M059J (cell line): ENCODE measurements around the gene TOMM20. TPM values are rescaled to one million over a fixed set of nuclear protein-coding genes. Genes with fewer than 3 reads are reported as not detected.

Source experiments
- DNase-seq: peaks from one replicate; pipeline ENCODE4 v3.0.0-alpha.2; 2012; ENCODE audit warnings: low read depth
- total RNA-seq: library from RNA; depleted of rRNA; stranded (reverse); fragments of >200 nt; shearing (Covaris generic); gene quantifications from 2 replicates; pipeline ENCODE4 v1.2.3, GENCODE V29; 2014

TOMM20 gene
- total RNA-seq, 1 experiment from 2014 or later, result 72.8 TPM

DNA sequence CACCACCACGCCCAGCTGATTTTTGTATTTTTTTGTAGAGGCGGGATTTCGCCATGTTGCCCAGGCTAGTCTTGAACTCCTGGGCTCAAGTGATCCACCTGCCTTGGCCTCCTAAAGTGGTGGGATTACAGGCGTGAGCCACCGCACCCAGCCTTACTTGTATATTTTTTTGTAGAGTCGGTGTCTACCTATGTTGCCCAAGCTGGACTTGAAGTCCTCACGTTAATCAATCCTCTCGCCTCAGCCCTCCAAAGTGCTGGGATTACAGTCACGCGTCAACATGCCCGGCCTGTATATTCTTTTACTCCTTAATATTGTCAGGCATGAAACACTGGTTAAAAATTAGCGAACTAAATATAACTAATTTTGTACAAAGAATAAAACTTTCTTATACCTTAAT, 5.5 kb upstream of the TOMM20 start:
- DNase-seq, result no peak

DNA sequence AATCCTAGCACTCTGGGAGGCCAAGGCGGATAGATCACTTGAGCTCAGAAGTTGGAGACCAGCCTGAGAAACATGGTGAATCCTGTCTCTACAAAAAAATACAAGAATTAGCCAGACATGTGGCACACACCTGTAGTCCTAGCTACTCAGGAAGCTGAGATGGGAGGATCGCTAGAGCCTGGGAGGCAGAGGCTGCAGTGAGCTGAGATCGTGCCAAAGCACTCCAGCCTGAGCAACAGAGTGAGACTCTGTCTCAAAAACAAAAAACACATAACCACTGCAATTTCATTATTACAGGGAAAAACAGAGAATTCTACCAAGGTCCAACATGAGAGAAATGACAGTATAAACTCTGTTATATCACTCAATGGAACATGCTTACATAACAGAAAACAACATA, 4.4 kb upstream of the TOMM20 start:
- DNase-seq, result no peak

DNA sequence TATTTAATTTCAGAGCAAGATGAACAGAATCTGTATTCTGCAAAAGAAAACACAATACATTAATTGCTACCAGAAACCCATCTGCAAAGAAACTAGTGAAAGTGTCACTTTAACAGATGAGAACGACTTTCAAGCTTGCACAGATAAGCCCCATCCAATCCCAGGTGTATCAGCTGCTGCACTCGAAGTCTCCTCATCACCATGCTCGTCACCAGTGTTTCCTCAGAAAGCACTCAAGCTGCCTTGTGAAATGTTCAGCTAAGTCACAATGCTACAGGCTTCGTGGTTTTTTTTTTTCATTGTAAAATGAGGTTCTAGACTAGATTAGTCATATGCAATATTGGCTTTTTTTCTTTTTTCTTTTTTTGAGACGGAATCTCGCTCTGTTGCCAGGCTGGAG, 3.3 kb upstream of the TOMM20 start:
- no peak for DNase-seq

DNA sequence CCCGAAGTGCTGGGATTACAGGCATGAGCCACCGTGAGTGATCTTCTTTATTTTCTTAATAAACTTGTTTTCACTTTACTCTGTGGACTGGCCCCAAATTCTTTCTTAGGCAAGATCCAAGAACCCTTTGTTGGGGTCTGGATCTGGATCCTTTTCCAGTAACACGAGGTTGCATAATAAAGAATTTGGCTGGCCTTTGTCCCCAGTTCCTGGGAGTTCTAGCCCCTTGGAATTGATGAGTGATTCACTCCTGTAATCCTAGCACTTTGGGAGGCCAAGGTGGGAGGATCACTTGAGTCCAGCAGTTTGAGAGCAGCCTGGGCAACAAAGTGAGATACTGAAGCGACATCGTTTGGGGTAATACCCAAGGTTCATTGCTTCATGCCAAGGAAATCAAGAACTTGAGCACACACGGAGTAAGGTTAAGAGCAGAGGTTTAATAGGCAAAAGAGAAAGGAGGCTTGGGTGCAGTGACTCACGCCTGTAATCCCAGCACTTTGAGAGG, 2.2 kb upstream of the TOMM20 start:
- DNase-seq, result no peak

DNA sequence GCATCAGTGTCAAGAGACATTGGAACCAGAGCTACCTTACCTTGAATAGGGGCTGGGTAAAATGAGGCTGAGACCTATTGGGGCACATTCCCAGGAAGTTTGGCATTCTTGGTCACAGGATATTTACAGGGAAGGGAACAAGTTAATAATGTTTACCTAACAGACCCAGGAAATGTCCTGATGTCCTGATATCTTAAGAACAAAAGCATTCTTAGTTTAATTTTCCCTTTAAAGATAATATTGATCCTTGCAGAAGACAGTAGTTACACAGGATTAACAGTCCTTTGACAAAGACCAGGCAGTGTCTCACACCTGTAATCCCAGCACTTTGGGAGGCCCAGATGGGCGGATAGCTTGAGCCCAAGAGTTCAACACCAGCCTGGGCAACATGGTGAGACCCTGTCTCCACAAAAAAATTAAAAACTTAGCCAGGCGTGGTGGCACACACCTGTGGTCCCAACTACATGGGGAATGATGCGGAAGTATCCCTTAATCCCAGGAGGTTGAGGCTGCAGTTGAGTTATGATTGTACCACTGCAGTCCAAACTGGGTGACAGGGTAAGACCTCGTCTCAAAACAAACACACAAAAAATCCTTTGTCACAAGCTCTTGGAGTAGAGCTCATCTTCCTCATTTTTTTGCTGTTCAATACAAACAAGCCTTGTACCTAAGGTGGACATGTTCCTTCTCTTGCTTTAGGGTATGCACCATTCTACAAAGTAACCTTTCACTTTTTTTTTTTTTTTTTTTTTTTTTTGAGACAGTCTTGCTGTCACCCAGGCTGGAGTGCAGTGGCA, 1.3 kb upstream of the TOMM20 start:
- DNase-seq, result no peak

DNA sequence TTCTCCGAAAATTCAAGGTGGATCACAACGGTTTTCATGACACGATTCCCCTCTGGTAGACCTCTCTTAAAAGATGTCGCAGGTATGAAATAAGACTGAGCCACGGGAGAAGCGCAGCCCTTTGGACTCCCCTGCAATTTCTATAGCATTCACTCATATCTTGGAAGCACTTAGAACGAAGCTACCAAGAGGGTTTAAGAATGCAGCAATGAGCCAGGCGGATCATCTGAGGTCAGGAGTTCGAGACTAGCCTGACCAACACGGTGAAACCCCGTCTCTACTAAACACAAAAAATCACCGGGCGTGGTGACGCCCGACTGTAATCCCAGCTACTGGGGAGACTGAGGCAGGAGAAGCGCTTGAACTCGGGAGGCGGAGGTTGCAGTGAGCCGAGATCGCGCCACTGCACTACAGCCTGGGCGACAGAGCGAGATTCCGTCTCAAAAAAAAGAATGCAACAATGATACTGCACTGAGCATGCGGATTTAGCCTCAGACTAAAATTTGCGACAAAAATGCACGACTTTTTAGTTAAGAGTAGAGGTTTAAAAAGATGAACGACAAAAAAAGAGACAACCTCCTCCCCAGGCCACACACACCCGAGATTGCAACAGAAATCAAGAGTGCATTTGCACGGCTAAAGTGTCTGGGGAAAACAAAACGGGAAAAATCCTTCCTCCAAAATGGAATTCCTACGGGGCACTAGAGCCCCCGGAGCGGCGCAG, 743 bp downstream of the TOMM20 start:
- no peak for DNase-seq

DNA sequence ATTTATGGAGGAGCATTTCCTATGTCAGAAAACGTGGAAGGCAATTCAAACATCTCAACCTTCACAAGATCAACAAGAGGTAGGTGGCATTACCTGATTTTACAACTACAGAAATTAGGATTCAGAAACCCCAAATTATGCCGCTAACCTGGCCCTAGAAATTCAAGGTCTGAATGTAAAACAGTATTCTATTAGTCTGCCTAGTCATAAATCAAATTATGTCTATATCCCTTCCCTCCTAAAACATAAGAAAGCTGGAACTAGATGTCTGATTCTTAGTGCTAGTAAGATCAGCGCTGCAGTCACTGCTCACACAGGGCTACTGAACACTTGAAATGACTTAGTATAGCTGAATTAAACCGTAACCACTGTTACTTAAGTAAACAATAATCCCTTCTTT, 1.4 kb downstream of the TOMM20 start:
- no peak for DNase-seq

DNA sequence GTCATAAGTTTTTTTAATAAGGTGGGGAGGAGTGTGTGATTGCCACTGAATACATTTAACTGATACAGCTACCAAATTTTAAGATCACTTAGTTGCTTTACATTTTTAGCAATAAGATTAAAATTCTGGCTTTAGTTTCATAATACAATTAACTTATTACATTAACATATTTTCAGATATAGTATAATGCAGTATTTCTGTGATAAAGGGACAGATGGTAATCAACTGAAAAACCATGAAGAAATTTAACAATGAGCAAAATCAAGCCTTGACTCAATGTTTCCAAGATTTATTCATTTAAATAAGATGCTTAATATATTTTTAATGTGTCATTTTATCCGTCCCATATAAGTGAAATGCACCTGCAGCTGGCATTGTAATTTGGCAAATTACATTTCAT, 4.0 kb downstream of the TOMM20 start:
- DNase-seq, result no peak

DNA sequence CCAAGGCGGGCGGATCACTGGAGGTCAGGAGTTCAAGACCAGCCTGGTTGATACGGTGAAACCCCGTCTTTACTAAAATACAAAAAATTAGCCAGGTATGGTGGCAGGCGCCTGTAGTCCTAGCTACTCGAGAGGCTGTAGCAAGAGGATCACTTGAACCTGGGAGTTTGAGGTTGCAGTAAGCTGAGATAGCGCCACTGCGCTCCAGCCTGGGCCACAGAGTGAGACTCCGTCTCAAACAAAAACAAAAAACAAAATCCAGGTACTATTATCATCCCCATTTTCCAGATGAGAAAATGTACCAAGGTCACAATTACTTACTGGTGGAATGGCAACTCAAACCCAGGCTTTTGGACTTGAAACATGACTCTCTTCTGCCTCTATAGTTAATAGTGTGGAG, 4.5 kb downstream of the TOMM20 start:
- no peak for DNase-seq

DNA sequence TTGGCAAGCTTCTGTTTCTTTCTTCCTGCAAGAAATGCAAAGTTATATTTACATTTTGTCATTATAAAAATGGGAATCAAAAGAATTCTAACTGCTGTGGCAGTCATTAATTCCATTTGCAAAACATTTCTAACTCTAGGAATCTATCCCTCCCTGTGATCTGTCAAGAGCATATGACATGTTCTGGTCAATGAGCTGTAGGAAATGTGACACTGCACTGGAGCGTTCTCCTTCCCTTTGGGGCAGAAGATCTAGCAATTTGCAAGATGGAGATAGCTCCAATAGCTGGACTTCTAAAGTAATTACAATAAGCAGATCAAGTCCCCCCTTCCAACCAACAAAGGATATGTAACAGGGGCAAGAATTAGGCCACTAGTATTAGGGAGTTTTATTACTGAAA, 6.3 kb downstream of the TOMM20 start:
- DNase-seq, result no peak

DNA sequence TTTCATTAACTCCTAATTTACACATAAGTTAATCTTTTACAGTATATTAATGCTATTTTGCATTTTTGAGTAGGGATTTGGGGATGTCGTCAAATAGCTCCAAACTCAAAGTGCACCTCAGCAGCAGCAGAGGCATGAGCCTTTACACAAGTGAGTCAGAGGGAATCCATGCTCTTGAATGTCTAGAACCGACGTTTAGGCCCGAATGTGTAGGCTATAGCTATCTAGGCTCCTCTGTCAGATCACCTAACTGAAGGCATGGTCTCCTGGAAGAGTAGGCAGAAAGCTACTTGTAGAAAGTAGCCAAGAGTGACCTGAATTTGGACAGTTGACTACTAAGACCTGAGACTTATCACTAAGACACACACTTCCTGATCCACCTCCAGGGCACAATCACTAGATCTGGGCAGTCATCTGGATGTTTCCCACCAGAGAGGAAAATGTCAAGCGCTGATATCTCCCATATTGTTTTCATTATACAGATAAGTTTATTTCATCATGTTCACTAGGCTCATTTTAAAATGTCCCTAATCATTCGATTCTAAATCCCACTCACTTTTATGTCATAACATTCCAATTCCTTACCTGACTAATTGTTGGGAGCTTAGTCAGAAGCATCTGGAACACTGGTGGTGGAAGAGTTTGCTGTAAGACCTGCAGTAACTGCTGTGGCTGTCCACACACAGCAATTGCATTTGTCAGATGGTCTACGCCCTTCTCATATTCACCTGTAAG, 15.3 kb downstream of the TOMM20 start:
- no peak for DNase-seq

DNA sequence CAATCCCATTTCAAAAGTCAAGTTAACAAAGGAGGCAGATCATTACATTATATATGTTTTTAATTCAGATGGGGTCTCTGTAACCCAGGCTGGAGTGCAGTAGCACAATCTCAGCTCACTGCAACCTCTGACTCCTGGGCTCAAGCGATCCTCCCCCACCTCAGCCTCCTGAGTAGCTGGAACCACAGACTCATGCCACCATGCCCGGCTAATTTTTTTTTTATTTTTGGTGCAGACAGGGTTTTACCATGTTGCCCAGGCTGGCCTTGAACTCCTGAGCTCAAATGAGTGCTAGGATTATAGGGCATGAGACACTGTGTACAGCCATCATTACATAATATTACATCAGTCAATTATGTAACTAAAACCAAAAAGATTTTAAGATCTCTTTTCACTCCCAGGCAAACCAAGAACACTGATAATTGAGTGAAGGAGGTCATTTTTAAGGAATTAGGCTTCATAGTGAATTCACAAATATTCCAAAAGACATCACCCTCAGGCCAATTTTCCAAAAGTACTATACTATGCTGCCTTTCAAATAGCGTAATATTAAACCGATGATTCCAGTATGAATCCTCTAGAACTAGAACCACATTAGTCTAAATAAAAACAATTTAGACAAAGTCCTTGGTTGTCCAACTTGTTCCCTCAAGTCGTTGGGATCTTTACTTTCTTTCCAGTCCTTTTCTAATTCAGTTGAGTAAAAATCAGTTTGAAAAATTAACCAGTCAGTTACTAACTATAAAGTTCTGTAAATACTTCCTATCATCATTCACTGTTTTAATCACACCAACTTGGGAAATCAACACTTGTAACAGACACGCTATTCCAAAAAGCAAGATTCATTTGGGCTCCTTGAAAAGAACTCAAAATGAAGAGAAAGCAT, 16.1 kb downstream of the TOMM20 start:
- DNase-seq, result no peak

DNA sequence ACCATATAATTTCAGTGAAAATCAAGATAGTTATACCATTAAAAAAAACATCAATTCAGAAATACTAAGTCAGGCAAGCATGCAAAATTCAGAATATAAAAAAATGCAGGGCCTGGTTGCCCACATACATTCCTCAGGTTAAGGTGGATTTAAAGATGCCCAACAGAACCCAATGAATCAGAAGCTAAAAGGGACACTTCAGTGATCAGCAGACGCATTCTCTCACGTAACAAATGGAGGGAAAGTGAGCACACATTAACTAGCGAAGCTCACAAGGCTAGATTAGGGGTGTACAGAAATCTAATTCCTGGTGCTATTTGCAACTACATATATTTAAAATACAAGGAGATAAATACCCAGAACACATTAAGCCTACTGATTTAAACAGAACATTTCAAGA, 17.5 kb downstream of the TOMM20 start:
- DNase-seq, result no peak

DNA sequence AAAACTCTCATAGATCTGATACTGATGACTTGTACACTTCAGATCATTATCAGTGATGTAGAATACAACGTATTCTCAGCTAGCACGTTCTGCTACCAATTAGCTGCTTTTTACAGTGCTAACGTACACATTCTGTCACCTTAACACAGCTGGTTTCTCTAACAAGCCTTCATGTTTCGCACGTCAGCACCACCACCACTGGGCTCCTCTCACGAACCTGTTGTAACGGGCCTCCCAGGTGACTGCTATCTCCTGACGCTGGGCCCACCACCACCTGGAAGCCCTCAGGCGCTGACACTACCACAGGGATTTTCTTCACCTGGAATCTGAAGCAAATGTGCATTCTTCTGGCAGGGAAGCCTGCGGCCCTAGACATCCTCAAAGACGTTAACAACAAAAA, 19.8 kb downstream of the TOMM20 start:
- DNase-seq, result no peak

DNA sequence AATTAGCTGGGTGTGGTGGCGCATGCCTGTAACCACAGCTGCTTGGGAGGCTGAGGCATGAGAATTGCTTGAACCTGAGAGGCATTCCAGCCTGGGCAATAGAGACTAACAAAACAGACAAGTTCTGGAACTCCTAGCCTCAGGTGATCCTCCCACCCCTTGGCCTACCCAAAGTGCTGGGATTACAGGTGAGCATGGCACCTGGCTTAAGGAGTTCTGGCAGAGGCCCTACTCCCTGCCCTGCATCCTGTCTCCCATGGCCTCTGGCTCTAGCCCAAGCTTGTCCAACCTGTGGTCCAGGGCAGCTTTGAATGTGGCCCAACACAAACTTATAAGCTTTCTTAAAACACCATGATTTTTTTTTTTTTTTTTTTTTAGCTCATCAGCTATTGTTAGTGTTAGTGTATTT, 20.4 kb downstream of the TOMM20 start:
- DNase-seq, result no peak

DNA sequence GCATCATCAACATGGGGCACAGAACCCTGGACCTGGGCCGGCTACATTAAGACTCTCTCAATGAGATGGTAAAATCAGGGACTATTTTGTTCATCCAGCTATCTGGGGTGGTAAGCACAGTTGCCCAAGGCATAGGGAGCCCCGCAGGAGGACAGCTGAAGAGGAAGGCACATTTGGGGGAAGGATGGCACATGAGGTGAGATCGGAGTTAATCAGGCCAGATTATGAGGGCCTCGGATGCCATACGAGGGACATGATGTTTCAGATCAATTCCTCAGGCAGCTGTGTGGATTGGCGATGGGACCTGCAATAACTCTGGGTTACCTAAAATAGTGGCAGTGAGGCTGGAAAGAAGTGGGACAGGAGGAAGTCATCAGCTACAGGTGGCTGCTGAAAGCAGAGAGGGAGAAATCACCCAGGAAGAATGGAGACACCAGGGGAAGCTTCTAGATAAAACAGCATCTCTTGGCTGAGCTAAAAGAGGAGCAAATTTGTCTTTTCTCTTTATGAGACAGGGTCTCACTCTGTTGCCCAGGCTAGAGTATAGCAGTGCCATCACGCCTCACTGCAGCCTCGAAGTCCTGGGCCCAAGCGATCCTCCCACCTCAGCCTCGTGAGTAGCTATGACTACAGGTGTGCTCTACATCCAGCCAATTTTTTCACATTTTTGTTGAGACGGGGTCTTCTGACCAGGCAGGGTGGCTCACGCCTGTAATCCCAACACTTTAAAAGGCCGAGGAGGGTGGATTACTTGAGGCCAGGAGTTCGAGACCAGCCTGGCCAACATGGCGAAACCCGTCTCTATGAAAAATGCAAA, 21.1 kb downstream of the TOMM20 start:
- no peak for DNase-seq

DNA sequence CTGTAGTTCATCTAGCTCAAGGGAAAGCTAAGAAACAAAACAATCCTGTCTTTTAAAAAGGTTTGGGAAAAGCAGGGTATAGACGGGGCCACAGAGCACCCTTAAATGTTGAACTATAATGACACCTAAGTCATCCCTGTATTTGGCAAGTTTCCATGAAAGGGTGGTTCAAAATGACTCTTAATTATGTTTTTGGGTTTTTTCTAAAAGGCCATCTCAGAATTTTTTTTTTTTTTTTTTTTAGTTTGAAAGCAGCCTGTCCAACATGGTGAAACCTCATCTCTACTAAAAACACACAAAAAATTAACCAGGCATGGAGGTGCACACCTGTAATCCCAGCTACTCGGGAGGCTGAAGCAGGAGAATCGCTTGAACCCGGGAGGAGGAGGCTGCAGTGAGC, 22.2 kb downstream of the TOMM20 start:
- no peak for DNase-seq

DNA sequence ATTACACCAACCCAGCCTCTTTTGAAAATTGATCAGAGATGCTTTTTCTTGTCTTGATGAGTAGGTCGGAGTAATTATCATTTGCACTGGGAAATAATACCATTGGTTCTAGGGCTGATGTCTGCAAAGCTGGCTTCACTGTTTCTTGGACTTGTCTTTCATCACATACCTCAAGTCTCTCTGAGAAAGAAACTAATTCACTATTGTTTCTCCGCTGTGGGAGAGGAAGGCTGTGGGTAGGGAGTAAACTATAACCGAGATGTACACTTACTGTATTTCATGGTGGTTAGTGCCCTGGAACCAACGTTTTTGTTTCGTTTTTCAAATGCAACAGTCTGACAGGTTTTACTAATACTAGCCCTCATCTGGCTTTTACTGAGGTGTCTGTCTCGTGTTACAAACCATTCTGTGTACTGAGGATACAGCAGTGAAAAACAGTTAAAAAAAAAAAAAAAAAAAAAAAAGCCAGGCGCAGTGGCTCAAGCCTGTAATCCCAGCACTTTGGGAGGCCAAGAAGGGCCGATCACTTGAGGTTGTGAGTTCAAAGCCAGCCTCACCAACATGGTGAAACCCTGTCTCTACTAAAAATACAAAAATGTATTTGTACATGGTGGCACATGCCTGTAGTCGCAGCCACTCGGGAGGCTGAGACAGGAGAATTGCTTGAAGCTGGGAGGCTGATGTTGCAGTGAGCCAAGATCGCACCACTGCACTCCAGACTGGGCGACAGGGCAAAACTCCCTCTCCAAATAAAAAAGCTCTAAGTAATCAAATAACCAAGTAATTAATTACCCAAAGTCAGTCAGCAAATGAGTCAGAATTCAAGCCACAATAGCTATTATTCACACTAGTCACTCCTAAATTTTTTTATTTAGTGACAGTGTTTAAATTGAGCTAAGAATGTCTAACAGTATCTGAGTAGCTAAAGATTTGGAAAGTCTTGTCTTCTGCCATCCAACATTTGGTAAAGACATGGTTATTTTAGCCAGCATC, 23.3 kb downstream of the TOMM20 start:
- DNase-seq, result peak; percentile 35

DNA sequence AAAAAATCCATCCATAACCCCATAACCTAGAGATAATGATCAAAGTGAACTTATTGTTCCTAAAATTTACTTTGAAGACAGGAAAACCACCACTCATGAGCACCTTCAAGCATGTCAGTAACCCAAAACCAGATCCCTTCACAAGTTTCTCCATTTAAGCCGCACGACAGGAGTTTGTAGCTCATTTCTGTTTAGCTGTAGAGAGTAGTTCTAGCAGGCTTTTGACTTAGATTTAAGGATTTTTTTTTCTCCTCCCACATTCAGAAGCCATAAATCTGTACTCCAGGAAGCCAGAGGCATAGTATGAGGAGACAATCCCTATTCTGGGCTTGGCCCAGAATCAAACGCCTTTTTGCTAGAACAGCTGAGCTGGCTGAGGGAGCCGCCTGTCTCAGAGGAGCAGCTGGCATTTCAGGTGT, 25.6 kb downstream of the TOMM20 start:
- no peak for DNase-seq

DNA sequence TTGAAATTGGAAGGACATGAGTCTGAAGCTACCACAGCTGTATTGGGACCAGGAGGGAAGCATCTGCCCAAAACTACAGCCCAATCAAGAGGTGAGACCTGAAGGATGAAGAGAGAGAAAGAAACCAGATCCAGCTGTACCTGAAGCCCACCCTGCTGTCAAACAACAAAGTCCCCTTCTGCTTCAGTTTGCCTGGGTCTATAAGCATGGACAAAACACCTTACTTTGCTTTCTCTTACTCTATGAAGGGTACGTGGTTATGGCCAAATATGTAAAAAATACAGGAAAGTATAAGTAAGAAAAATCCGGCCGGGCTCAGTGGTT, 26.4 kb downstream of the TOMM20 start:
- no peak for DNase-seq
